ENCODE data around the gene NLGN1.

Gene NLGN1

GRCh38 chr3:174035328-174035886 is 637.9 kb downstream of the NLGN1 start:
- TF ChIP-seq, protein P1, sequence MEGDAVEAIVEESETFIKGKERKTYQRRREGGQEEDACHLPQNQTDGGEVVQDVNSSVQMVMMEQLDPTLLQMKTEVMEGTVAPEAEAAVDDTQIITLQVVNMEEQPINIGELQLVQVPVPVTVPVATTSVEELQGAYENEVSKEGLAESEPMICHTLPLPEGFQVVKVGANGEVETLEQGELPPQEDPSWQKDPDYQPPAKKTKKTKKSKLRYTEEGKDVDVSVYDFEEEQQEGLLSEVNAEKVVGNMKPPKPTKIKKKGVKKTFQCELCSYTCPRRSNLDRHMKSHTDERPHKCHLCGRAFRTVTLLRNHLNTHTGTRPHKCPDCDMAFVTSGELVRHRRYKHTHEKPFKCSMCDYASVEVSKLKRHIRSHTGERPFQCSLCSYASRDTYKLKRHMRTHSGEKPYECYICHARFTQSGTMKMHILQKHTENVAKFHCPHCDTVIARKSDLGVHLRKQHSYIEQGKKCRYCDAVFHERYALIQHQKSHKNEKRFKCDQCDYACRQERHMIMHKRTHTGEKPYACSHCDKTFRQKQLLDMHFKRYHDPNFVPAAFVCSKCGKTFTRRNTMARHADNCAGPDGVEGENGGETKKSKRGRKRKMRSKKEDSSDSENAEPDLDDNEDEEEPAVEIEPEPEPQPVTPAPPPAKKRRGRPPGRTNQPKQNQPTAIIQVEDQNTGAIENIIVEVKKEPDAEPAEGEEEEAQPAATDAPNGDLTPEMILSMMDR (IDR thresholded peaks at IDR 0.05; ENCODE audit: extremely low read depth, insufficient read depth, missing control alignments): no peak
- in situ Hi-C loops (cut with MboI; ENCODE audit: low pct_unique_long_range_greater_than_20kb, low sequenced_read_pairs, unreplicated experiment): no loop called here
- DNase-seq (ENCODE audit: low spot score): no peak

DNA sequence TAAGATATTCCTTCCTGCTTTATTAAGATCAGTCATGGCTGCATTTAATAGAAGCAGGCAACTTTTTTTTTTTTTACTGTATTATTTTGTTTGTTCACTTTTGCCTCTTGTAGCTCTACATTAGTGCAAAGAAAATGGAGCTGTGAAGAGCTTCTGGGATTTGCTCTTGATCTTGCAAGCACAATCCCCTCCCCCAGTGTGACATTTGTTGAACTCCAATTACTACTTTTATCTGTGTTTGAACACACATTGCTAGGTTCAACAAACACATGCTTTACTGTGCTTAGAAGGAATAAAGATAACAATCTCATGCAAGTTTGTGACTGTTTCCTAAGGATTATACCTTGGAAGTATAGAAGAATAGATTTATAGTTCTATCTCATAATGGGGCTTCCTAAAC is 648.8 kb downstream of the NLGN1 start:
- in situ Hi-C loops (cut with MboI; ENCODE audit: low pct_unique_long_range_greater_than_20kb, low sequenced_read_pairs, unreplicated experiment): no loop called here
- no peak for DNase-seq (ENCODE audit: low spot score)

GRCh38 chr3:174049472-174049871 is 651.9 kb downstream of the NLGN1 start:
- DNase-seq (ENCODE audit: low spot score): no peak
- TF ChIP-seq, protein P1 (IDR thresholded peaks at IDR 0.05; ENCODE audit: extremely low read depth, insufficient read depth, missing control alignments): no peak
- in situ Hi-C loops (cut with MboI; ENCODE audit: low pct_unique_long_range_greater_than_20kb, low sequenced_read_pairs, unreplicated experiment): no loop called here

More for the DNA sequence above, 648.8 kb downstream of the NLGN1 start:
- TF ChIP-seq, protein P1 (IDR thresholded peaks at IDR 0.05; ENCODE audit: extremely low read depth, insufficient read depth, missing control alignments): no peak

GRCh38 chr3:174051191-174051590 is 653.6 kb downstream of the NLGN1 start:
- in situ Hi-C loops (cut with MboI; ENCODE audit: low pct_unique_long_range_greater_than_20kb, low sequenced_read_pairs, unreplicated experiment): no loop called here
- TF ChIP-seq, protein P1 (IDR thresholded peaks at IDR 0.05; ENCODE audit: extremely low read depth, insufficient read depth, missing control alignments): no peak
- DNase-seq (ENCODE audit: low spot score): no peak

DNA sequence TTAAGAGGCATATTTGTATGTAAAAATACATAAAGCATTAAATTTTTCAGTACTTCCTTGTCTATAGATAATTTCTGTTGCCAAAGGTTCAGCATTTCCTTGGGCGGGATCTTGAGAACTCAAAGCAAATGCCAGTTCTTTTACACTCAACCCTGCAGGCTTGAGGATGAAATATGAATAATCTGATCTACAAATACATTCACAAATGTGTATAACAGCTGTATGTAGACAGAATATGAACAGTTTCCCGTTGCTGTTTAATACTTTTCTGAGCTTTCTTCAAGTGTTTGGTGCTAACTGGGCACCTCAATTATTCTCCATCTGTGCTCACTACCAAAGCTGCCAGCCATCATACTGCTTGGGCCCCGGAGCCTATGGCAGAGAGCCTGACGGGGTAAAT is 661.3 kb downstream of the NLGN1 start:
- TF ChIP-seq, protein P1 (IDR thresholded peaks at IDR 0.05; ENCODE audit: extremely low read depth, insufficient read depth, missing control alignments): no peak
- in situ Hi-C loops (cut with MboI; ENCODE audit: low pct_unique_long_range_greater_than_20kb, low sequenced_read_pairs, unreplicated experiment): no loop called here

GRCh38 chr3:174060431-174060830 is 662.9 kb downstream of the NLGN1 start:
- no peak for DNase-seq (ENCODE audit: low spot score)
- TF ChIP-seq, protein P1 (IDR thresholded peaks at IDR 0.05; ENCODE audit: extremely low read depth, insufficient read depth, missing control alignments): no peak
- in situ Hi-C loops (cut with MboI; ENCODE audit: low pct_unique_long_range_greater_than_20kb, low sequenced_read_pairs, unreplicated experiment): no loop called here

More for the DNA sequence above, 661.3 kb downstream of the NLGN1 start:
- no peak for DNase-seq (ENCODE audit: low spot score)
